ENCODE measurements around the gene PAK5. TPM values are rescaled to one million over a fixed set of nuclear protein-coding genes. Genes with fewer than 3 reads are reported as not detected.

Gene PAK5
- total and polyA plus RNA-seq, 9 of the 15 experiments (the other 6 are each of a cell fraction or from before 2014, with no cell fraction given), result not detected

DNA sequence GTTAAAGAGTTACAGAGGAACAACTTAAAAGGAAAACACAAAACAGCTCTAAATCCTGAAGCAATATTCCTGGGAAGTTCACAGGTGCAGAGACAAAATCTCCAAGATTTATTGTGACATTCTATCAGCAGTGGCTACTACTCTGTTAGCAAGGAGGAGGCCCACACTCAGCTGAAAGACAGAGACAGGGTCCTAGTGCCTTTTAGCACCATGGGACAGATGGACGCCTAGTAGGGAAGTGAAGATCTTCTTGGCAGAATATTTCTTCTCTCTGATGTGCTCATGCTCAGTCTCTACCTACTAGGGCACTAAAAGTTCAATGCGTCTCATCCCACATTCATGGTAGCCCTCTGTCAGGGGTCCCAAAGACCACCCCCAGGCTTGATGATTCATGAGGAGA is 191.1 kb downstream of the PAK5 start:
- TF ChIP-seq CAMTA2 (CRISPR knock-in tag; conservative IDR thresholded peaks at IDR 0.05), result no peak
- TF ChIP-seq CC2D1A (IDR thresholded peaks at IDR 0.05), result no peak
- TF ChIP-seq CSDE1 (IDR thresholded peaks at IDR 0.05), result no peak
- TF ChIP-seq EWSR1 (IDR thresholded peaks at IDR 0.05; ENCODE audit: borderline replicate concordance, low read depth, partially characterized antibody), result no peak
- no peak for TF ChIP-seq HCFC1 (IDR thresholded peaks at IDR 0.05; ENCODE audit: low read depth, low read length)
- TF ChIP-seq TBL1XR1 (IDR thresholded peaks at IDR 0.05; ENCODE audit: low read length in 2 of 2), result no peak
- TF ChIP-seq HMG20A (CRISPR knock-in tag; conservative IDR thresholded peaks at IDR 0.05), result no peak
- no peak for TF ChIP-seq SLC30A9 (CRISPR knock-in tag; IDR thresholded peaks at IDR 0.05)
- TF ChIP-seq, protein P1, sequence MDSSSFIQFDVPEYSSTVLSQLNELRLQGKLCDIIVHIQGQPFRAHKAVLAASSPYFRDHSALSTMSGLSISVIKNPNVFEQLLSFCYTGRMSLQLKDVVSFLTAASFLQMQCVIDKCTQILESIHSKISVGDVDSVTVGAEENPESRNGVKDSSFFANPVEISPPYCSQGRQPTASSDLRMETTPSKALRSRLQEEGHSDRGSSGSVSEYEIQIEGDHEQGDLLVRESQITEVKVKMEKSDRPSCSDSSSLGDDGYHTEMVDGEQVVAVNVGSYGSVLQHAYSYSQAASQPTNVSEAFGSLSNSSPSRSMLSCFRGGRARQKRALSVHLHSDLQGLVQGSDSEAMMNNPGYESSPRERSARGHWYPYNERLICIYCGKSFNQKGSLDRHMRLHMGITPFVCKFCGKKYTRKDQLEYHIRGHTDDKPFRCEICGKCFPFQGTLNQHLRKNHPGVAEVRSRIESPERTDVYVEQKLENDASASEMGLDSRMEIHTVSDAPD (CRISPR knock-in tag; IDR thresholded peaks at IDR 0.05), result no peak
- TF ChIP-seq RHOXF2B (CRISPR knock-in tag; conservative IDR thresholded peaks at IDR 0.05), result no peak
- no peak for TF ChIP-seq LCOR (CRISPR knock-in tag; IDR thresholded peaks at IDR 0.05)
- no peak for TF ChIP-seq TEAD4 (IDR thresholded peaks at IDR 0.05; ENCODE audit: low read length)
- no peak for TF ChIP-seq TEAD4 (CRISPR knock-in tag; IDR thresholded peaks at IDR 0.05; ENCODE audit: borderline replicate concordance)
- no peak for TF ChIP-seq ZNF592 (IDR thresholded peaks at IDR 0.05)
- no peak for TF ChIP-seq SIRT6 (IDR thresholded peaks at IDR 0.05; ENCODE audit: low read depth, low read length)
- TF ChIP-seq ZNF24 (IDR thresholded peaks at IDR 0.05), result no peak
- no peak for TF ChIP-seq TRIM25 (IDR thresholded peaks at IDR 0.05; ENCODE audit: borderline replicate concordance)
- no peak for TF ChIP-seq RFX5 (IDR thresholded peaks at IDR 0.05; ENCODE audit: low read depth, low read length)
- BruUV-seq (replicated peaks), result no TSS peak

More for the DNA sequence above, 191.1 kb downstream of the PAK5 start:
- FAIRE-seq (no peak), DNase-seq (ENCODE audit: extremely low read depth in 1 of 4, low spot score in 3 of 4) (no peak), ATAC-seq (no peak)
- no peak overlapping the region for H3K4me3 ChIP-seq
- no peak overlapping the region for H3K9ac ChIP-seq (ENCODE audit: insufficient read depth in 1 of 2, low read depth in 2 of 2, low read length in 2 of 2)
- no peaks in the 10 kb centered on the region for H4K20me1 ChIP-seq (replicated peaks; ENCODE audit: control insufficient read depth, insufficient read depth, low read length)
- H3K9me1 ChIP-seq (ENCODE audit: control insufficient read depth, insufficient read depth, low read length), result no peaks in the 10 kb centered on the region
- no peaks in the 10 kb centered on the region for H3K36me3 ChIP-seq (ENCODE audit: control insufficient read depth, insufficient read depth, low read length)
- no peaks in the 10 kb centered on the region for H3K4me1 ChIP-seq (replicated peaks in 1 of 2; ENCODE audit: control insufficient read depth in 2 of 2, insufficient read depth in 2 of 2, low read length in 2 of 2)
- H2AFZ ChIP-seq (ENCODE audit: low read depth, low read length), result no peak overlapping the region
- ChIA-PET CTCF (ENCODE audit: low intra/inter-chr PET ratio) (no interaction called here), POLR2A (no interaction called here)
- no peaks in the 10 kb centered on the region for H3K79me2 ChIP-seq (ENCODE audit: control insufficient read depth, insufficient read depth, low read length)
- H3K9me3 ChIP-seq (replicated peaks; ENCODE audit: control insufficient read depth, insufficient read depth, low read depth, low read length), result no peaks in the 10 kb centered on the region
- intact Hi-C loops (cut with micrococcal nuclease) (no loop called here), in situ Hi-C loops (cut with MboI) (no loop called here)
- no peak overlapping the region for H3K4me2 ChIP-seq (ENCODE audit: insufficient read depth, low read length)
- no peak overlapping the region for H3K27ac ChIP-seq (ENCODE audit: extremely low read depth, low read depth, low read length)
- no peaks in the 10 kb centered on the region for H3K27me3 ChIP-seq (ENCODE audit: control insufficient read depth in 2 of 2, insufficient read depth in 2 of 2, low read length in 2 of 2)
- WGBS (ENCODE audit: insufficient coverage, low coverage, missing lambda C conversion rate), result 0% methylated on average over 2 of the region's 2 CpGs
